Stimulated activated CD8-positive, alpha-beta memory T cell treated with anti-CD3 and anti-CD28 coated beads, Interleukin-2, amount 100 ng/mL, for 1 hour (primary cell): ENCODE results near the gene MTA1.

Source experiments
- DNase-seq, 2 donors: peaks; one replicate each; pipeline ENCODE4 v3.0.0-alpha.2; 2020; ENCODE audit warnings: low read depth in 2 of 2

The MTA1 gene

GRCh38 chr14:105498430-105499255 is 79.0 kb downstream of the MTA1 start:
- no peak for DNase-seq

GRCh38 chr14:105499256-105500035 is 79.8 kb downstream of the MTA1 start:
- DNase-seq = no peak

- no peak for DNase-seq
These were observed 80.6 kb downstream of the MTA1 start for GRCh38 chr14:105500036-105500725.

DNA sequence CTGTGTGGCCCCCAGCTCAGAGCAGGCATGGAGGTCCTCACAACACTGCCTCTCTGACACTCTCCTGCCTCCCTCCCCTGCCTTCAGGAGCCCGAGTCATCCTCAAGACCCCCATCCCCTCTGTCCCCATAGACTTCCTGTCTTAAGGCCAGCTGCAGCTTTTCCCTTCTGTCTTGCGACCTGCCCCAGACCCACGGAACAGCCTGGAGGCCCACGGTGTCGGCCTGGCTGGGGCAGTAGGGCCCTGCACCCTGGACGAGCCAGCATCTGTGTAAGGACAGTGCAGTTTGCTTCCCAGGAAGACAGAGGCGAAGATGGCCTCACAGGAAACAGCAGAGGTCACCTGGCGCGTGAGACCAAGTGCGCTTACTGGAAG is 81.1 kb downstream of the MTA1 start:
- DNase-seq = no peak

GRCh38 chr14:105501504-105502291 is 82.1 kb downstream of the MTA1 start:
- no peak for DNase-seq

GRCh38 chr14:105502446-105503295 is 83.0 kb downstream of the MTA1 start:
- no peak for DNase-seq

DNA sequence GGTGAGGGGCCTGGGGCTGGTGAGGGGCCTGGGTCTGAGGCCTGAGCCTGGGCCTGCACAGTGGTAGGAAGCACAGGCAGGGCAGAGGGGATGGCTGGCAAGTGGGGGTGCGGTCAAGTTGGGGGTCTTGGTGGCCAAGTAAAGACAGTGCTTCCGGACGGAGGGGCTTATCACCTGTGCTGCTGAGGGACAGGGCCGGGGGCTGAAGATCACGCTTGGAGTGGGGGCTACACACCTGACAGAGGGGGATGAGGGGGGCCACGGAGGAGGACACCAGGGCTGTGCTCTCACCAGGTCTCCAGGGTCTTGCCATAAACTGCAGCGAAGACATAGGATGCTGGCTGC is 83.6 kb downstream of the MTA1 start:
- no peak for DNase-seq

- DNase-seq = no peak
These were observed 84.5 kb downstream of the MTA1 start for GRCh38 chr14:105503935-105504692.

DNA sequence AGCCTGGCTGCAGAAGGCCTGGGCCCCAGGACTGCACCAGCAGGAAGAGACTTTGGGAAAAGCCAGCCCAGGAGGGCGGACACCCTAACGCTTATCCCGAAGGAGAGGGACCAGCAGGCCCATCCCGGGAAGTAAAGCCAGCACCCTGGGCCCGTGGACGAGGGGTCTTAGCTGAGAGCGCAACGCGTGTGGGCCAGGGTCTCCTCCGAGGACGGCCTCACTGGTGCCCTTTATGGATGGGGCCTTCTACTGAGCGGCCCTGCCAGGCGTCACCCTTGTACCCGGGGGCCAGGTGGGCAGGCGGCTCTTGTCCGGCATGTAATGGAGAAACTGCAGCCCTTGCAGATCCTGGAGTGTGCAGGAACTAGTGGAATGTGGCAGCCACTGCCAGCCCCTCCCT is 85.5 kb downstream of the MTA1 start:
- no peak for DNase-seq

- no peak for DNase-seq
These were observed 87.6 kb downstream of the MTA1 start for GRCh38 chr14:105507247-105507646.

- no peak for DNase-seq
These were observed 88.4 kb downstream of the MTA1 start for GRCh38 chr14:105508069-105508468.

DNA sequence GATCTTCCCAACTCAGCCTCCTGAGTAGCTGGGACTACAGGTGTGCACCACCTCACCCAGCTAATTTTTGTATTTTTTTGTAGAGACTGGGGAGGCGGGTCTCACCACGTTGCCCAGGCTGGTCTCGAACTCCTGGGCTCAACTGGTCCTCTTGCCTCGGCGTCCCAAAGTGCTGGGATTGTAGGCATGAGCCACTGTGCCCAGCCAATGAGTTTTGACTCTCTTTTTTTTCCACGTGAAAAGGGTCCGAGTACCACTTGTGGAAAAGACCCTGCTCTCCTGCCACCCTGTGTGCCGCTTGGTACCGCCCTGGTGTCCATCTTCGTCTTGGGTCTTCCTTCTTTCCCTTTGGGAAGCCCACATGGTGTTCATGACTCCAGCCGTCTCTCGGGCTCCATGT is 89.0 kb downstream of the MTA1 start:
- no peak for DNase-seq

DNA sequence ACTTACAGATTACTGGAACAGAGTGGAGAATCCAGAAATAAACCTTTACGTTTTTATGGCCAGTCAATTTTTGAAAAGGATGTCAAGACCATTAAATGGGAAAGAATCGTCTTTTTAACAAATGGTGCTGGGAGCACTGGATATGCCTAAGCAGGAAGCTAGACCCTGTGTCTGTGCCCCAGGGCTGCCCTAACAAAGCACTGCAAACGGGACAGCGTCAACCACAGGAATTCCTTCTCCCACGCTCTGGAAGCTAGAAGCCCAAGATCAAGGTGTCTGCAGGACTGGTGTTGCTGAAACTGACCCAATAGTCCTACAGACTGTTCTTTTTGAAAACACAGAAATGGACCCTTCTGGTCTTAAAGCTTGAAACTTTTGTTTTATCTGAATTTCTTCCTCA is 97.5 kb downstream of the MTA1 start:
- no peak for DNase-seq

GRCh38 chr14:105519946-105520698 is 100.5 kb downstream of the MTA1 start:
- DNase-seq = no peak
